Measurements from ENCODE around the gene NKTR.
"Not testable (repeated sequence)": the region's sequence is repeated elsewhere in the genome, so short reads cannot be mapped to it uniquely, and the experiment has no call there.

The NKTR gene

GRCh38 chr3:42600111-42600957, at the start of gene NKTR:
Gene NKTR, plus strand, starts transcription at chr3:42600686. Its CDS starts 321 bp downstream, at chr3:42601007.
- DNase-seq (ENCODE audit: low read depth) = peak; percentile 96
- no peak for TF ChIP-seq CTCF (conservative IDR thresholded peaks at IDR 0.05; ENCODE audit: low read depth, low read length)

GRCh38 chr3:42552830-42553229, 47.7 kb upstream of the NKTR start:
- no peak for TF ChIP-seq CTCF (conservative IDR thresholded peaks at IDR 0.05; ENCODE audit: low read depth, low read length)
- no peak for DNase-seq (ENCODE audit: low read depth)

More at GRCh38 chr3:42600111-42600957, at the start of gene NKTR:
- H3K4me3 ChIP-seq (ENCODE audit: low read length) = peak within 1 kb of the TSS; percentile 89

GRCh38 chr3:42556089-42556632, 44.3 kb upstream of the NKTR start:
- no peak for DNase-seq (ENCODE audit: low read depth)
- no peak overlapping the region for H3K4me3 ChIP-seq (ENCODE audit: low read length)
- TF ChIP-seq CTCF (conservative IDR thresholded peaks at IDR 0.05; ENCODE audit: low read depth, low read length) = no peak

More at GRCh38 chr3:42552830-42553229, 47.7 kb upstream of the NKTR start:
- H3K4me3 ChIP-seq (ENCODE audit: low read length) = no peak overlapping the region

GRCh38 chr3:42556817-42557216, 43.7 kb upstream of the NKTR start:
- not testable (repeated sequence) for DNase-seq (ENCODE audit: low read depth)

GRCh38 chr3:42557854-42558253, 42.6 kb upstream of the NKTR start:
- H3K4me3 ChIP-seq (ENCODE audit: low read length) = no peak overlapping the region
- no peak for DNase-seq (ENCODE audit: low read depth)
- peak; percentile 3 for TF ChIP-seq CTCF (conservative IDR thresholded peaks at IDR 0.05; ENCODE audit: low read depth, low read length)

More at GRCh38 chr3:42556817-42557216, 43.7 kb upstream of the NKTR start:
- not testable (repeated sequence) for H3K4me3 ChIP-seq (ENCODE audit: low read length)

GRCh38 chr3:42562047-42562907, 38.2 kb upstream of the NKTR start:
- H3K4me3 ChIP-seq (ENCODE audit: low read length) = no peak overlapping the region
- no peak for TF ChIP-seq CTCF (conservative IDR thresholded peaks at IDR 0.05; ENCODE audit: low read depth, low read length)

GRCh38 chr3:42569593-42570142, 30.8 kb upstream of the NKTR start:
- H3K4me3 ChIP-seq (ENCODE audit: low read length) = no peak overlapping the region
- no peak for DNase-seq (ENCODE audit: low read depth)

More at GRCh38 chr3:42562047-42562907, 38.2 kb upstream of the NKTR start:
- DNase-seq (ENCODE audit: low read depth) = no peak

More at GRCh38 chr3:42569593-42570142, 30.8 kb upstream of the NKTR start:
- no peak for TF ChIP-seq CTCF (conservative IDR thresholded peaks at IDR 0.05; ENCODE audit: low read depth, low read length)

Data from retinal pigment epithelial cell (primary cell).